HCT116 (cell line): ENCODE data around the gene VAT1. TPM values are rescaled to one million over a fixed set of nuclear protein-coding genes. Genes with fewer than 3 reads are reported as not detected.
"Not testable (repeated sequence)": the region's sequence is repeated elsewhere in the genome, so short reads cannot be mapped to it uniquely, and the experiment has no call there.

Source experiments
- ATAC-seq: fragments of 200-7000 bp; cut with Tn5 transposase; 2 replicates; pipeline ENCODE4 v1.9.1; 2020; ENCODE audit warnings: mild to moderate bottlenecking, moderate library complexity
- BruUV-seq: library from RNA; stranded (reverse); fragments of 400-500 nt; replicated peaks from 2 replicates; lab custom pipeline; 2021; lab: Mats Ljungman, UMichigan
- CTCF ChIA-PET: fragments of 300-600 bp; sonication (Branson Sonifier 250); formaldehyde crosslinking; loops from one replicate; lab custom pipeline; 2021; ENCODE audit warnings: antibody characterized with exemption; lab: Charles Lee
- POLR2A ChIA-PET: fragments of 300-600, 350-600 bp; sonication (Branson Sonifier 250); formaldehyde crosslinking; loops from one replicate; lab custom pipeline; 2021; ENCODE audit warnings: antibody characterized with exemption; lab: Charles Lee
- RAD21 ChIA-PET, 2 experiments: fragments of 300-600 bp; sonication (Branson Sonifier 250); formaldehyde crosslinking; loops; one replicate each; lab custom pipeline; 2023; ENCODE audit warnings: low total read pairs in 2 of 2; ENCODE audit not compliant: uncharacterized antibody in 2 of 2, unreplicated experiment in 2 of 2, low non-redundant PET in 1 of 2; lab: Charles Lee
- DNase-seq: peaks from one replicate; pipeline ENCODE4 v3.0.0-alpha.2; 2010; ENCODE audit warnings: low read depth, low spot score
- H2AFZ ChIP-seq: fragments of 200-600 bp; shearing (Covaris generic), sonication (generic); 2 replicates; pipeline ENCODE4 v1.6.1; 2017; ENCODE audit warnings: low read depth, mixed run types, mixed read lengths, antibody characterized with exemption, low read length; ENCODE audit not compliant: poor library complexity, severe bottlenecking
- H3K27ac ChIP-seq: 2 replicates; pipeline ENCODE4 v1.5.1; 2012; ENCODE audit warnings: low read depth, low read length
- H3K27me3 ChIP-seq: fragments of 200-600 bp; sonication (generic); 2 replicates; pipeline ENCODE4 v1.6.1; 2016; ENCODE audit warnings: mixed run types, low read length, mixed read lengths; ENCODE audit not compliant: insufficient read depth
- H3K36me3 ChIP-seq, 2 experiments: fragments of 200-500 bp in 1 of 2; fragments of 200-600 bp in 1 of 2; sonication (Bioruptor generic) in 1 of 2; sonication (generic) in 1 of 2; 2 replicates each; pipeline versions ENCODE4 v1.5.1 to v1.6.1; 2014 to 2016; ENCODE audit warnings: low read length in 2 of 2, inconsistent platforms in 1 of 2, mixed read lengths in 1 of 2, mixed run types in 1 of 2; ENCODE audit not compliant: insufficient read depth in 2 of 2, control insufficient read depth in 1 of 2
- H3K4me1 ChIP-seq, 2 experiments: fragments of 200-600 bp in 1 of 2; sonication (generic) in 1 of 2; 2 replicates each; pipeline versions ENCODE4 v1.5.1 to v1.6.1; 2012 to 2017; ENCODE audit warnings: low read length in 2 of 2, inconsistent platforms in 1 of 2, mild to moderate bottlenecking in 1 of 2, mixed read lengths in 1 of 2, mixed run types in 1 of 2, moderate library complexity in 1 of 2; ENCODE audit not compliant: insufficient read depth in 2 of 2, control insufficient read depth in 1 of 2
- H3K4me2 ChIP-seq: fragments of 200-600 bp; sonication (generic); 2 replicates; pipeline ENCODE4 v1.6.1; 2017; ENCODE audit warnings: mixed run types, low read length, mixed read lengths
- H3K4me3 ChIP-seq, 2 experiments: fragments of 200-600 bp in 1 of 2; sonication (generic) in 1 of 2; replicated peaks in 1 of 2; 2 replicates each; pipeline ENCODE4 v1.5.1; 2011 to 2016; ENCODE audit warnings: low read length in 2 of 2, control low read depth in 1 of 2, low read depth in 1 of 2, mild to moderate bottlenecking in 1 of 2, mixed read lengths in 1 of 2, mixed run types in 1 of 2
- H3K79me2 ChIP-seq: fragments of 200-600 bp; sonication (generic); 2 replicates; pipeline ENCODE4 v1.6.1; 2017; ENCODE audit warnings: mild to moderate bottlenecking, mixed run types, low read length, moderate library complexity, mixed read lengths; ENCODE audit not compliant: insufficient read depth
- H3K9ac ChIP-seq: fragments of 200-600 bp; sonication (generic); 2 replicates; pipeline ENCODE4 v1.6.1; 2016; ENCODE audit warnings: low read length, mixed read lengths
- H3K9me2 ChIP-seq: fragments of 200-600 bp; sonication (generic), shearing (Covaris generic); 2 replicates; pipeline ENCODE4 v1.6.1; 2017; ENCODE audit warnings: mixed run types, mild to moderate bottlenecking, moderate library complexity; ENCODE audit not compliant: insufficient read depth
- H3K9me3 ChIP-seq, 2 experiments: fragments of 200-500 bp in 1 of 2; fragments of 200-600 bp in 1 of 2; sonication (Bioruptor generic) in 1 of 2; sonication (generic) in 1 of 2; 2 replicates each; pipeline ENCODE4 v1.6.1; 2014 to 2017; ENCODE audit warnings: low read length in 2 of 2, mixed read lengths in 2 of 2, inconsistent platforms in 1 of 2, low read depth in 1 of 2, mild to moderate bottlenecking in 1 of 2, mixed run types in 1 of 2, moderate library complexity in 1 of 2; ENCODE audit not compliant: control insufficient read depth in 1 of 2, insufficient read depth in 1 of 2
- H4K20me1 ChIP-seq: fragments of 200-600 bp; sonication (generic), shearing (Covaris generic); 2 replicates; pipeline ENCODE4 v1.6.1; 2017; ENCODE audit warnings: mixed run types, mild to moderate bottlenecking, moderate library complexity; ENCODE audit not compliant: insufficient read depth
- CBX3 ChIP-seq: IDR thresholded peaks from 2 replicates; pipeline ENCODE4 v1.6.1; 2012; ENCODE audit warnings: low read depth
- CEBPB ChIP-seq: IDR thresholded peaks from 2 replicates; pipeline ENCODE4 v1.6.1; 2012; ENCODE audit warnings: low read depth
- CTCF ChIP-seq, 3 experiments: fragments of 200-600 bp in 1 of 3; sonication (generic) in 1 of 3; IDR thresholded peaks in 2 of 3; conservative IDR thresholded peaks in 1 of 3; 2 replicates each; pipeline ENCODE4 v1.5.1; 2012 to 2017; ENCODE audit warnings: low read depth in 2 of 3, low read length in 2 of 3, antibody characterized with exemption in 1 of 3, borderline replicate concordance in 1 of 3, control low read depth in 1 of 3, mild to moderate bottlenecking in 1 of 3, mixed read lengths in 1 of 3, mixed run types in 1 of 3, moderate library complexity in 1 of 3; ENCODE audit not compliant: insufficient read depth in 1 of 3
- ELF1 ChIP-seq: IDR thresholded peaks from 2 replicates; pipeline ENCODE4 v1.6.1; 2012; ENCODE audit warnings: low read depth, borderline replicate concordance
- EZH2 ChIP-seq: fragments of 200-600 bp; sonication (generic); IDR thresholded peaks from 2 replicates; pipeline ENCODE4 v1.6.1; 2017; ENCODE audit warnings: antibody characterized with exemption, mixed run types
- EZH2phosphoT487 ChIP-seq: fragments of 200-600 bp; IDR thresholded peaks from 2 replicates; pipeline ENCODE4 v1.6.1; 2018; ENCODE audit warnings: antibody characterized with exemption, borderline replicate concordance
- JUND ChIP-seq: IDR thresholded peaks from 2 replicates; pipeline ENCODE4 v1.6.1; 2012
- POLR2A ChIP-seq: IDR thresholded peaks from 2 replicates; pipeline ENCODE4 v1.7.0; 2011; ENCODE audit warnings: borderline replicate concordance; ENCODE audit not compliant: insufficient read depth, insufficient read length; ENCODE audit errors: extremely low read depth
- POLR2AphosphoS5 ChIP-seq: IDR thresholded peaks from 2 replicates; pipeline ENCODE4 v1.6.1; 2011; ENCODE audit warnings: mild to moderate bottlenecking, low read depth, low read length, moderate library complexity
- REST ChIP-seq: IDR thresholded peaks from 2 replicates; pipeline ENCODE4 v1.6.1; 2012; ENCODE audit warnings: low read depth
- TCF7L2 ChIP-seq: IDR thresholded peaks from 2 replicates; pipeline ENCODE4 v1.7.0; 2011; ENCODE audit warnings: borderline replicate concordance, inconsistent platforms; ENCODE audit not compliant: insufficient read depth, insufficient read length; ENCODE audit errors: extremely low read depth
- ZBTB33 ChIP-seq: IDR thresholded peaks from 2 replicates; pipeline ENCODE4 v1.6.1; 2011; ENCODE audit warnings: mild to moderate bottlenecking, low read length, moderate library complexity; ENCODE audit not compliant: insufficient replicate concordance; ENCODE audit errors: extremely low read depth
- intact Hi-C: fragments of 100-400 bp; cut with micrococcal nuclease; formaldehyde crosslinking; loops from 2 replicates; pipeline ENCODE4 v1.10.0; 2022
- total RNA-seq: library from RNA; stranded (reverse); gene quantifications from one replicate; pipeline ENCODE4 v1.2.1, GENCODE V29; 2021; ENCODE audit not compliant: unreplicated experiment

VAT1 gene
- total RNA-seq, 1 experiment from 2014 or later = 197 TPM

- H3K79me2 ChIP-seq, ATAC-seq, H4K20me1 ChIP-seq, H3K36me3 ChIP-seq, H3K27ac ChIP-seq, H3K27me3 ChIP-seq, CTCF ChIA-PET, H3K9me2 ChIP-seq, intact Hi-C loops, H3K9me3 ChIP-seq, DNase-seq, H3K4me2 ChIP-seq, BruUV-seq, H3K4me3 ChIP-seq, H3K9ac ChIP-seq, H2AFZ ChIP-seq, RAD21 ChIA-PET: not testable (repeated sequence)
- POLR2A ChIA-PET = interaction anchor here (0.7 to 1.2 kb wide), 3 partner anchors 22 to 33 kb away, joined by 3 to 4 read pairs (median 3); no protein-coding TSS in a partner anchor
- H3K4me1 ChIP-seq = peaks cover 13 to 18% of the 10 kb centered on the region in 2 experiments
Measured at GRCh38 chr17:42975701-42976100, 46.5 kb downstream of the VAT1 start.

- H4K20me1 ChIP-seq = no peaks in the 10 kb centered on the region
- H3K27ac ChIP-seq = no peak overlapping the region
- ChIA-PET RAD21 (no interaction called here), CTCF (no interaction called here), POLR2A (interaction anchor here (1.2 kb wide), 1 partner anchor 23 kb away, joined by 3 read pairs; no protein-coding TSS in a partner anchor)
- BruUV-seq = no TSS peak
- H3K9me3 ChIP-seq = no peaks in the 10 kb centered on the region
- no peak overlapping the region for H2AFZ ChIP-seq
- no peak overlapping the region for H3K4me2 ChIP-seq
- H3K79me2 ChIP-seq = no peaks in the 10 kb centered on the region
- intact Hi-C loops = no loop called here
- H3K36me3 ChIP-seq = no peaks in the 10 kb centered on the region
- no peak overlapping the region for H3K4me3 ChIP-seq
- peaks cover 13 to 18% of the 10 kb centered on the region in 2 experiments for H3K4me1 ChIP-seq
- ATAC-seq (no peak), DNase-seq (no peak)
- no peaks in the 10 kb centered on the region for H3K27me3 ChIP-seq
- H3K9ac ChIP-seq = no peak overlapping the region
- no peaks in the 10 kb centered on the region for H3K9me2 ChIP-seq
- no peak for TF ChIP-seq EZH2phosphoT487
- TF ChIP-seq TCF7L2 = no peak
- no peak for TF ChIP-seq JUND
- TF ChIP-seq CTCF (IDR thresholded peaks at IDR 0.05 in 2 of 3, conservative IDR thresholded peaks at IDR 0.05 in 1 of 3; ENCODE audit: borderline replicate concordance in 1 of 3, insufficient read depth in 1 of 3, low read depth in 2 of 3, low read length in 2 of 3) = no peak
- TF ChIP-seq POLR2AphosphoS5 = no peak
- TF ChIP-seq ELF1 = no peak
- no peak for TF ChIP-seq CEBPB
- TF ChIP-seq POLR2A = no peak
- no peak for TF ChIP-seq EZH2
- no peak for TF ChIP-seq REST
- no peak for TF ChIP-seq ZBTB33
- no peak for TF ChIP-seq CBX3
Measured at GRCh38 chr17:42975265-42975664, 46.9 kb downstream of the VAT1 start.
